K562 (cell line): Measurements from ENCODE around the gene C1orf198. TPM values are rescaled to one million over a fixed set of nuclear protein-coding genes. Genes with fewer than 3 reads are reported as not detected.
A peak's percentile ranks its signal among the peaks of the same experiment; 100 is the strongest.

Experiments
- ATAC-seq: fragments of 200-7000 bp; cut with Tn5 transposase; 3 replicates; pipeline ENCODE4 v1.9.1; 2020; ENCODE audit warnings: moderate library complexity
- Bru-seq: library from RNA; stranded (reverse); fragments of 400-500 nt; gene quantifications from one replicate; lab custom pipeline; 2021; lab: Mats Ljungman, UMichigan
- BruChase-seq, 2 experiments: library from RNA; stranded (reverse); fragments of 400-500 nt; gene quantifications; one replicate each; lab custom pipeline; 2021; lab: Mats Ljungman, UMichigan
- BruUV-seq: library from RNA; stranded (reverse); fragments of 400-500 nt; replicated peaks from 2 replicates; lab custom pipeline; 2021; lab: Mats Ljungman, UMichigan
- CTCF ChIA-PET: fragments of 300-600 bp; formaldehyde crosslinking; extraction: SDS; loops from one replicate; lab custom pipeline; 2021; ENCODE audit warnings: low intra/inter-chr PET ratio; lab: Yijun Ruan, JAX
- POLR2A ChIA-PET: fragments of 300-600, 350-650 bp; sonication (Branson Sonifier 250); formaldehyde crosslinking; extraction: SDS; loops from one replicate; lab custom pipeline; 2021; ENCODE audit warnings: antibody characterized with exemption, inconsistent platforms; lab: Yijun Ruan, JAX
- DNase-seq, 4 experiments: peaks; one replicate each; pipeline versions ENCODE4 v3.0.0 to v3.0.0-alpha.2; 2011 to 2018; ENCODE audit warnings: low spot score in 3 of 4, mixed read lengths in 3 of 4; ENCODE audit errors: extremely low read depth in 1 of 4
- FAIRE-seq: peaks from 2 replicates; lab custom pipeline; 2011; peaks lifted over from hg19 to GRCh38; lab: Jason Lieb, UNC
- H2AFZ ChIP-seq: 2 replicates; pipeline ENCODE4 v1.6.0; 2011; ENCODE audit warnings: low read depth, low read length, control low read depth, inconsistent platforms
- H3K27ac ChIP-seq: fragments of 200-600 bp; 3 replicates; pipeline ENCODE4 v1.8.0; 2011; ENCODE audit warnings: low read depth, mild to moderate bottlenecking, control low read depth, inconsistent platforms, low read length, moderate library complexity, mixed read lengths; ENCODE audit errors: extremely low read depth
- H3K27me3 ChIP-seq, 2 experiments: fragments of 300-600 bp in 1 of 2; 2 replicates in 1 of 2; 3 replicates in 1 of 2; pipeline versions ENCODE4 v1.6.0 to v1.8.0; 2011; ENCODE audit warnings: inconsistent platforms in 2 of 2, low read length in 2 of 2, mild to moderate bottlenecking in 1 of 2, mixed read lengths in 1 of 2, moderate library complexity in 1 of 2; ENCODE audit not compliant: control insufficient read depth in 2 of 2, insufficient read depth in 2 of 2
- H3K36me3 ChIP-seq: fragments of 300-600 bp; 3 replicates; pipeline ENCODE4 v1.8.0; 2011; ENCODE audit warnings: mild to moderate bottlenecking, low read length, inconsistent platforms; ENCODE audit not compliant: control insufficient read depth, insufficient read depth
- H3K4me1 ChIP-seq, 2 experiments: fragments of 200-600 bp in 1 of 2; replicated peaks in 1 of 2; 2 replicates in 1 of 2; 3 replicates in 1 of 2; pipeline versions ENCODE4 v1.5.1 to v1.8.0; 2011; ENCODE audit warnings: inconsistent platforms in 2 of 2, low read length in 2 of 2, mild to moderate bottlenecking in 1 of 2, mixed read lengths in 1 of 2, moderate library complexity in 1 of 2; ENCODE audit not compliant: control insufficient read depth in 2 of 2, insufficient read depth in 2 of 2
- H3K4me2 ChIP-seq: 2 replicates; pipeline ENCODE4 v1.6.1; 2011; ENCODE audit warnings: low read length, control low read depth, inconsistent platforms, mixed read lengths; ENCODE audit not compliant: insufficient read depth
- H3K4me3 ChIP-seq: fragments of 200-600 bp; sonication (generic), shearing (Covaris generic); 2 replicates; pipeline ENCODE4 v1.5.1; 2016; ENCODE audit warnings: control low read depth, inconsistent platforms
- H3K79me2 ChIP-seq: fragments of 200-600 bp; 3 replicates; pipeline ENCODE4 v1.8.0; 2011; ENCODE audit warnings: low read length, inconsistent platforms; ENCODE audit not compliant: control insufficient read depth, insufficient read depth
- H3K9ac ChIP-seq, 2 experiments: 2 replicates each; pipeline versions ENCODE4 v1.6.0 to v1.6.1; 2011; ENCODE audit warnings: low read depth in 2 of 2, low read length in 2 of 2, control low read depth in 1 of 2, inconsistent platforms in 1 of 2, mild to moderate bottlenecking in 1 of 2, mixed read lengths in 1 of 2; ENCODE audit not compliant: insufficient read depth in 1 of 2
- H3K9me1 ChIP-seq: one replicate; pipeline ENCODE4 v1.6.0; 2011; ENCODE audit warnings: inconsistent platforms, mild to moderate bottlenecking, low read length, moderate library complexity; ENCODE audit not compliant: control insufficient read depth, insufficient read depth
- H3K9me3 ChIP-seq: replicated peaks from 2 replicates; pipeline ENCODE4 v1.5.1; 2011; ENCODE audit warnings: low read depth, low read length, inconsistent platforms; ENCODE audit not compliant: control insufficient read depth, insufficient read depth
- H4K20me1 ChIP-seq: replicated peaks from 2 replicates; pipeline ENCODE4 v1.6.1; 2011; ENCODE audit warnings: low read length, inconsistent platforms, mixed read lengths; ENCODE audit not compliant: control insufficient read depth, insufficient read depth
- BRD9 ChIP-seq: fragments of 450-650 bp; IDR thresholded peaks from 2 replicates; pipeline ENCODE4 v1.6.1; 2018; ENCODE audit warnings: low read depth; ENCODE audit not compliant: partially characterized antibody
- BRF2 ChIP-seq: IDR thresholded peaks from 3 replicates; pipeline ENCODE4 v1.6.1; 2011; ENCODE audit warnings: borderline replicate concordance, mild to moderate bottlenecking; ENCODE audit not compliant: insufficient read length, insufficient read depth
- DIDO1 ChIP-seq: fragments of 450-650 bp; IDR thresholded peaks from 2 replicates; pipeline ENCODE4 v1.6.1; 2016; ENCODE audit warnings: low read depth, missing biosample characterization, missing genetic modification characterization
- ID3 ChIP-seq, 2 experiments: fragments of 250-450 bp in 1 of 2; fragments of 450-650 bp in 1 of 2; sonication (Bioruptor Pico) in 1 of 2; IDR thresholded peaks; 2 replicates each; pipeline versions ENCODE4 v1.6.1 to v1.8.0; 2016 to 2021; ENCODE audit warnings: mild to moderate bottlenecking in 2 of 2, moderate library complexity in 2 of 2, missing compliant biosample characterization in 1 of 2, missing genetic modification characterization in 1 of 2
- KAT8 ChIP-seq: fragments of 450-650 bp; IDR thresholded peaks from 2 replicates; pipeline ENCODE4 v1.6.1; 2016; ENCODE audit warnings: low read depth, mild to moderate bottlenecking
- MAFF ChIP-seq: IDR thresholded peaks from 2 replicates; pipeline ENCODE4 v1.6.1; 2012; ENCODE audit warnings: low read length, improper control_type of control experiment
- MEF2D ChIP-seq: conservative IDR thresholded peaks from 2 replicates; pipeline ENCODE4 v1.6.1; 2016; ENCODE audit warnings: low read depth, missing genetic modification characterization, missing compliant biosample characterization
- NCOA1 ChIP-seq: fragments of 450-650 bp; IDR thresholded peaks from 2 replicates; pipeline ENCODE4 v1.6.1; 2016; ENCODE audit warnings: low read depth
- POLR2AphosphoS2 ChIP-seq: IDR thresholded peaks from 2 replicates; pipeline ENCODE4 v1.6.1; 2012; ENCODE audit warnings: low read length, improper control_type of control experiment
- SP2 ChIP-seq: IDR thresholded peaks from 2 replicates; pipeline ENCODE4 v1.6.1; 2011; ENCODE audit warnings: mild to moderate bottlenecking, low read depth, low read length, moderate library complexity; ENCODE audit not compliant: poor library complexity, severe bottlenecking; ENCODE audit errors: extremely low read depth
- WGBS: fragments of 100-300 bp; shearing (Covaris generic); methylation state at CpG from one replicate; pipeline ENCODE4 v1.1.6; 2016; ENCODE audit warnings: low coverage, mixed read lengths; ENCODE audit not compliant: insufficient coverage; ENCODE audit errors: missing lambda C conversion rate; 5-methylcytosine and 5-hydroxymethylcytosine counted together
- in situ Hi-C: fragments of 300-500 bp; cut with MboI; formaldehyde crosslinking; loops from 4 replicates; pipeline ENCODE4 v1.15.0; 2018; ENCODE audit warnings: inconsistent platforms, mixed read lengths
- intact Hi-C: fragments of 100-400 bp; cut with micrococcal nuclease; formaldehyde crosslinking; loops from 2 replicates; pipeline ENCODE4 v1.14.2; 2022
- long read RNA-seq, 3 experiments: library from polyadenylated mRNA in 2 of 3; library from RNA in 1 of 3; unstranded in 2 of 3; stranded (forward) in 1 of 3; transcript quantifications; one replicate each; pipeline ENCODE4 v2.0.0, GENCODE V29; 2019 to 2022
- polyA minus RNA-seq, 3 experiments: library from RNA; depleted of rRNA, polyadenylated mRNA; stranded (reverse); fragments of >200 nt; gene quantifications; 2 replicates each; pipeline ENCODE4 v1.2.3, GENCODE V29; 2011
- polyA plus RNA-seq, 8 experiments: library from polyadenylated mRNA; depleted of rRNA in 4 of 8; stranded (reverse) in 5 of 8; unstranded in 3 of 8; fragments of >200 nt; fragmentation: Nextera tagmentation in 2 of 8; fragmentation: Illumina TruSeq in 1 of 8; extraction: Ambion mirVana in 2 of 8; extraction: Trizol in 1 of 8; gene quantifications; 2 replicates each; pipeline versions ENCODE4 v1.2.1 to v1.2.3, GENCODE V29; 2011 to 2014; ENCODE audit warnings: inconsistent platforms in 1 of 8, missing spikeins in 1 of 8
- total RNA-seq, 7 experiments: library from RNA; depleted of rRNA in 6 of 7; stranded (reverse); fragments of >200 nt in 6 of 7; fragmentation: Illumina TruSeq in 2 of 7; extraction: Trizol in 2 of 7; gene quantifications; 2 replicates each; pipeline versions ENCODE4 v1.2.1 to v1.2.3, GENCODE V29; 2011 to 2021; ENCODE audit warnings: low replicate concordance in 1 of 7

The C1orf198 gene
- 4.8 and 5.8 TPM in 2 replicates for total RNA-seq (2011; cell fraction: chromatin; rRNA removed; ENCODE audit: low replicate concordance)
- 4.3 and 4.8 TPM in 2 replicates for total RNA-seq (2011; cell fraction: nucleolus; rRNA removed)
- 5.3 and 6.9 TPM in 2 replicates for total RNA-seq (2011; cell fraction: nucleoplasm; rRNA removed)
- total RNA-seq (2014; rRNA removed) (10.8 and 11.9 TPM in 2 replicates), total RNA-seq (2014; rRNA removed; fragmentation: Illumina TruSeq; extraction: Trizol) (7.6 and 7.9 TPM in 2 replicates), total RNA-seq (2015; rRNA removed; fragmentation: Illumina TruSeq; extraction: Trizol) (9.5 and 10.2 TPM in 2 replicates), total RNA-seq (2021) (13.4 and 15.3 TPM in 2 replicates), polyA plus RNA-seq (2011; rRNA removed) (8.6 and 15.1 TPM in 2 replicates), polyA plus RNA-seq (2014; fragmentation: Illumina TruSeq; extraction: Trizol) (10.7 and 11.2 TPM in 2 replicates), polyA plus RNA-seq (2014; fragmentation: Nextera tagmentation; extraction: Ambion mirVana) (1 to 10 TPM; 2.0 to 2.2 TPM), polyA plus RNA-seq (2014; rRNA removed) (10.4 and 13.5 TPM in 2 replicates), polyA minus RNA-seq (2011; rRNA and poly(A)+ RNA removed) (8.2 and 19.0 TPM in 2 replicates), Bru-seq, nascent RNA (percentile 74 among the genes with signal in this experiment), BruChase-seq, experiment 1, labeled RNA remaining after a 2-hour chase (percentile 64 among the genes with signal in this experiment), BruChase-seq, experiment 2, labeled RNA remaining after a 6-hour chase (percentile 68 among the genes with signal in this experiment)
- polyA plus RNA-seq (2011; cell fraction: cytosol; rRNA removed), result 10.8 and 13.9 TPM in 2 replicates
- polyA plus RNA-seq (2011; cell fraction: nucleus; rRNA removed), result 5.1 and 6.2 TPM in 2 replicates
- 7.7 and 9.1 TPM in 2 replicates for polyA plus RNA-seq (2012)
- polyA minus RNA-seq (2011; cell fraction: cytosol; rRNA and poly(A)+ RNA removed), result 8.6 and 14.5 TPM in 2 replicates
- 4.8 TPM in 2 replicates for polyA minus RNA-seq (2011; cell fraction: nucleus; rRNA and poly(A)+ RNA removed)
- long read RNA-seq, experiment 1, transcript C1orf198-201 (4 exons, 3,858 nt), result major isoform, 31 of 50 reads
- long read RNA-seq, experiment 1, partial matches to known transcripts, result 2 of 50 reads
- long read RNA-seq, experiment 1, other reads (novel, unspliced or antisense), result 17 of 50 reads
- long read RNA-seq, experiment 2, partial matches to known transcripts, result 0 of 14 reads
- long read RNA-seq, experiment 2, other reads (novel, unspliced or antisense), result 12 of 14 reads
- long read RNA-seq, experiment 3, transcript C1orf198-201 (4 exons, 3,858 nt), result major isoform, 7 of 12 reads
- long read RNA-seq, experiment 3, partial matches to known transcripts, result 1 of 12 reads
- long read RNA-seq, experiment 3, other reads (novel, unspliced or antisense), result 4 of 12 reads

GRCh38 chr1:230867903-230868735 is at the start of gene C1orf198:
Gene C1orf198 (minus strand): TSS chr1:230868521. CDS start chr1:230868512, 9 bp downstream.
- CTCF ChIA-PET, result interaction anchor here (0.9 kb wide), 1 partner anchor 343 kb away, joined by 3 read pairs; no protein-coding TSS in a partner anchor
- POLR2A ChIA-PET, result interaction anchor here (0.6 to 1.6 kb wide), 10 partner anchors 8 to 1203 kb away, joined by 3 to 5 read pairs (median 4); no protein-coding TSS in a partner anchor
- TF ChIP-seq BRF2 (no peak), MEF2D (tag) (no peak), BRD9 (no peak), NCOA1 (no peak), SP2 (no peak), MAFF (no peak), DIDO1 (tag) (no peak), KAT8 (no peak), POLR2AphosphoS2 (no peak), ID3 (CRISPR knock-in tag; IDR thresholded peaks at IDR 0.05) (no peak), ID3 (tag; IDR thresholded peaks at IDR 0.05) (peak; percentile 37; the same call in 1 of the 2 replicates)

More at GRCh38 chr1:230867903-230868735, at the start of gene C1orf198:
- peak; percentile 91 for ATAC-seq
- peak within 1 kb of the TSS; percentile 98 for H2AFZ ChIP-seq
- H3K27ac ChIP-seq, result peak within 1 kb of the TSS; percentile 51
- H3K79me2 ChIP-seq, result peaks cover 4% of the 10 kb centered on the region; the same call in 1 of the 3 replicates
- H3K36me3 ChIP-seq, result no peaks in the 10 kb centered on the region
- no peaks in the 10 kb centered on the region for H4K20me1 ChIP-seq
- peak within 1 kb of the TSS; percentile 82 for H3K4me2 ChIP-seq
- no peak for FAIRE-seq
- no peaks in the 10 kb centered on the region for H3K9me3 ChIP-seq
- H3K9me1 ChIP-seq, result no peaks in the 10 kb centered on the region
- H3K27me3 ChIP-seq, result no peaks in the 10 kb centered on the region
- in situ Hi-C loops (no loop called here), intact Hi-C loops (loop anchor here (5.0 to 10.0 kb wide), 2 partner anchors 109 to 223 kb away; partner anchors contain the start of genes ARV1, COG2 and TTC13)
- H3K4me1 ChIP-seq, result peaks cover 18 to 26% of the 10 kb centered on the region in 2 experiments; a peak in 4 of 5 replicates
- BruUV-seq, result no TSS peak
- DNase-seq, result peak; percentile 63 to 97 (median 94)
- H3K9ac ChIP-seq, result peak within 1 kb of the TSS; percentile 72 to 99
- peak within 1 kb of the TSS; percentile 75 for H3K4me3 ChIP-seq
- WGBS, result 1% methylated on average over 38 of the region's 96 CpGs
